Hepatocyte (in vitro differentiated cells): Measurements from ENCODE around the gene DNAH11.

Source experiments
- CTCF ChIP-seq: fragments of 200-600 bp; sonication (generic); IDR thresholded peaks from 2 replicates; pipeline ENCODE4 v1.5.1; 2016; ENCODE audit warnings: antibody characterized with exemption, mild to moderate bottlenecking; ENCODE audit not compliant: poor library complexity
- EZH2 ChIP-seq: fragments of 200-600 bp; sonication (generic); IDR thresholded peaks from 2 replicates; pipeline ENCODE4 v1.6.1; 2016; ENCODE audit warnings: antibody characterized with exemption, mild to moderate bottlenecking, borderline replicate concordance

GRCh38 chr7:21707566-21707965, 164.7 kb downstream of the DNAH11 start:
- no peak for TF ChIP-seq CTCF
- TF ChIP-seq EZH2: no peak
